Middle frontal gyrus (tissue), 1 donor: ENCODE results near the gene PIGV.
"Not testable (repeated sequence)": the region's sequence is repeated elsewhere in the genome, so short reads cannot be mapped to it uniquely, and the experiment has no call there.

ENCODE experiments used
- DNase-seq: peaks from one replicate; pipeline ENCODE4 v3.0.0-alpha.2; 2015; ENCODE audit warnings: low spot score; ENCODE audit errors: extremely low spot score

Gene PIGV

DNA sequence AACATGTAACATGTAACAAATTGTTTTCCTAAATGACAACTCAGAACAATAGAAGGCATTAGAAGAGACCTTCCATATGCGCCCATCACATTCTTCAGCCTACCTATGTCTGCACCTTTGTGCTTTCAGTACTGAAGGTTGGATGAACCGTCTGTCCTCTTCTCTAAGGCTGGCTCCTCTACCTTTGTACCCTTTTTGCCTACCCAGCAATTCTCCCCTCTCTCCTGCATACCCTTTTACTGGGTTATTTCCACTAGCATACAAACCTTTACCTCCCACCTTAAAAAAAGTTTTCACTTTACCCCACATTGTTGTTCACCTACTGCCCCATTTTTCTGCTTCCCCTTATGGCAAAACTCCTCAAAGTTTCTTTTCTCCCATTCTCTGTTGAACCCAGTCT is 5.2 kb downstream of the PIGV start:
- no peak for DNase-seq

DNA sequence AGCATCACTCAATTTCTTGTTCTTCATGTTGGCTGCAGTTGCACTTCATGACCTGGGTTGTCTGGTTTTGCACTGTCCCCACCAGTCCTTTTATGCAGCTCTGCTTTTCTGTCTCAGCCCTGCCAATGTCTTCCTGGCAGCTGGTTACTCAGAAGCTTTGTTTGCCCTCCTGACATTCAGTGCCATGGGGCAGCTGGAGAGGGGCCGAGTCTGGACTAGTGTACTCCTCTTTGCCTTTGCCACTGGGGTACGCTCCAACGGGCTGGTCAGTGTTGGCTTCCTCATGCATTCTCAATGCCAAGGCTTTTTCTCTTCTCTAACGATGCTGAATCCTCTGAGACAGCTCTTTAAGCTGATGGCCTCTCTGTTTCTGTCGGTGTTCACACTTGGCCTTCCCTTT is 6.6 kb downstream of the PIGV start:
- DNase-seq = no peak

GRCh38 chr1:26797627-26798026 is 9.9 kb downstream of the PIGV start:
- no peak for DNase-seq

DNA sequence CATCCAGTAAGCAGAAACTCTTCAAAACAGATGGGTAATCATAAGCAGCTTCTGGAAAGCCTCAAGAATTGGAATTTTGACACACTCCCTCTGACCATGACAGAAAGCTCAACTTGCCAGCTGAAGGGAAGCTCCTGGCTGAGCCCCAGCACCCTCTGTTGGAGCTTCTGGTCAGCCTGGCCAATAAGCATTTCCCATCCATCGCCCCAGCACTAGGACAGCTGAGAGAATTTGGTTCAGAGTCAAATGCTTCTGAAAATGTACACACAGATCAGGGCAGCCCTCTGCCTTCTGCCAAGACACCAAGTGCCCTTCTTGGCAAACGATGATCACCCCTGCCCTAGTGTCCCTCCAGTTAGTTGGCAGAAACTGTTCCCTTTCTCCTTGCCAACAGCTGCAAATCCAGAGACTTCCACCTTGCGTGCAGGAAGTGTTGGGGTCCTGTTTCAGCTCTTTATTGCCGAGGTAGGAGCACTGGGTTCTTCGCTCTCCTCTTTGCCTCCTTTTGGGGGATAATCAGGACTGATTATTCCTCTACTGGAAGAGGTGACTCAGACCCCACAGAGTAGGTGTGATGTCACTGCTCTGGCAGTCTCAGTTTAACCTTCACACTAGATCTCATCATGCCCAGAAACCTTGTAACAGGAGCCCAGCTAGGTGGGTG is 11.9 kb downstream of the PIGV start:
- DNase-seq = no peak

DNA sequence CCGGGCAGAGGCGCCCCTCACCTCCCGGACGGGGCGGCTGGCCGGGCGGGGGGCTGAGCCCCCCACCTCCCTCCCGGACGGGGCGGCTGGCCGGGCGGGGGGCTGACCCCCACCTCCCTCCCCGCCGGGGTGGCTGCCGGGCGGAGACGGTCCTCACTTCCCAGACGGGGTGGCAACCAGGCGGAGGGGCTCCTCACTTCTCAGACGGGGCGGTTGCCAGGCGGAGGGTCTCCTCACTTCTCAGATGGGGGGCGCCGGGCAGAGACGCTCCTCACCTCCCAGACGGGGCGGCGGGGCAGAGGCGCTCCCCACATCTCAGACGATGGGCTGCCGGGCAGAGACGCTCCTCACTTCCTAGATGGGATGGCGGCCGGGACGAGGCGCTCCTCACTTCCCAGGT is 16.2 kb downstream of the PIGV start:
- not testable (repeated sequence) for DNase-seq

GRCh38 chr1:26810105-26810504 is 22.4 kb downstream of the PIGV start:
- DNase-seq = not testable (repeated sequence)

DNA sequence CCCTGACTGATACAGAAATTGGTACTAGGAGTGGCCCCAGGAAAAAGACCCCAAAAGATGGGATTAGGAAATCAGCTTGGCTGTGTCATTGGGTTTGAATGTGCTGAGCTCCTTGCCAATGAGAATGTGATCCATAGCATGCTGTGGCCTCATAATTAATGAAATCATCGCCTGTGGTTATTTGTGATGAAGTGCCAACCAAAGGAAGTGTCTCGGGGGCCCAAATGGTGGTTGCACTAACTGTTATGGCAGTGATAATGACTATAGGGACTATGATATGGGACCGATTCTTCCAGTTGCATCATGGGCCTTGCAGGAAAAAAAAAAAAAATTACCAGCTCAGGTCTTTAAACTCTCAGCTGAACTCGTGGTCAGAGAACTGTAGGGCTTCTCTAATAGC is 23.3 kb downstream of the PIGV start:
- DNase-seq = no peak

DNA sequence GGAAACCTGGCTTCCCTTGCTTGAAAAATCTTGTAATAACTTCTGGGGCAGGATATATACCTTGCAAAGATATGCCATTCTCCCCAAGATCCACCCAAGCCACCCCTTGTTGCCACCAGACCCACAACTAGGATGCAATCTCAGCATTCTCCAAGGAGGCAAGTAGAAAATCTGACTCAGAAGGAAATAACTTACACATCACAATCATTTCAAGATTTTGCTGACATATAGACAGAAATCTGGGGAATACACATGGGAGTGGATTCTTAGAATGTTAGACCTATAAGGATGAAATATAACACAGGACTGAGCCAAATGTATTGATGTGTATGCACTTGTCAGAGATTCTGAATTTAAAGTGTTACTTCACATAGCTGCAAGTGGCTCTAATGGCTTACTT is 24.0 kb downstream of the PIGV start:
- DNase-seq = no peak

DNA sequence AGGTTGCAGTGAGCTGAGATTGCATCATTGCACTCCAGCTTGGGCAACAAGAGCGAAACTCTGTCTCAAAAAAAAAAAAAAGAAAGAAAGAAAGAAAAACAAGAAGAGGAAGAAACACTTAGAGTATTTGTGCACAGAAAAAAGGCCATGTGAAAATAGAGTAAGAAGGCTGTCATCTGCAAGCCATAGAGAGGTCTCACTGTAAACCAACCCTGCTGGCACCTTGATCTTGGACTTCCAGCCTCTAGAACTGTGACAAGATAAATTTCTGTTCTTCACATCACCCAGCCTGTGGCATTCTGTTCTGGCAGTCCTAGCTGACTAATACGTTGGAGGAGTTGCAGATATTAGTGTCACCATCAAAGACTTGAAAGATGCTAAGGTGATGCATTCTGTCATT is 26.6 kb downstream of the PIGV start:
- DNase-seq = no peak

DNA sequence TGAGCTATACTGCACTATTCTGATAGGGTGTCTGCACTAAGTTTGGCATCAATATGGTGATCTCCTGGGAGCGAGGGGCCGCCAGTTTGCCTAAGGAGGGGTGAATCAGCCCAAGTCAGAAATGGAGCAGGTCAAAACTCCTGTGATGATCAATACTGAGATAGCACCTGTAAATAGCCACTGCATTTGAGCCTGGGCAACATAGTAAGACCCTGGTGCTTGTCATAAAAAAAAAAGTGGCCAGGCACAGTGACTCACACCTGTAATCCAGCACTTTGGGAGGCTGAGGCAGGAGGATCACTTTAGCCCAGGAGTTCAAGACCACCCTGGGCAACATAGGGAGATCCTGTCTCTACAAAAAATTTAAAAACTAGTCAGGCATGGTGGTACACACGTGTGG is 27.1 kb downstream of the PIGV start:
- DNase-seq = no peak

- no peak for DNase-seq
Observed at GRCh38 chr1:26820784-26821269, 33.1 kb downstream of the PIGV start.

DNA sequence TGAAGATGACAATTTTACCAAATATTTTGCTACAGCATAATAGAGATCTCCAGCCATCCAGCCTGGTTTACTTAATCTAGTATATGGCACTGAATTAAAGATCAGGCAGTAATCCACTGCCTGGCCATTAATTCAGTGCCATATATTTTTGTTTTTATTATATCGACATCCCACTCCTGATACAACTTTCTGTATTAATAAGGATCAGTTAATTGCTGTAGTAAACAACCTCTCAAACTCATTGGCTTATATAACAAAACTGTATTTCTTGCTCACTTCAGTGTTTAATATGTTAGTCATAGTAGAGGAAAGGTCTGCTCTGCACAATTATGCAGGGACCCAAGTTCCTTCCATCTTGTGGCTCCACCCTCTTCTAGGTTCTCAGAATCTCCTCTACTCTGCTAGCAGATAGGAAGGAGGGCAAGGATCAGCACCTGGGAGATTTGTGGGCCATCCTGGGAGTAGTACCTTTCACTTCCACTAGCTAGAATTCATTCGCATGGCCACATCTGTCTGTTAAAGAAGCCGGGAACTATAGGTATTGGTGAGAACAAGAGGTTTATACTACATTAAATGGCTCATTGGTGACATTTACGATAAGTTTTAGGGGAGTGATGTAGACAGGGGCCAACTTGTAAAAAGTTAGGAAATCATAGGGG is 35.1 kb downstream of the PIGV start:
- no peak for DNase-seq

- no peak for DNase-seq
Observed at GRCh38 chr1:26824731-26825130, 37.0 kb downstream of the PIGV start.

DNA sequence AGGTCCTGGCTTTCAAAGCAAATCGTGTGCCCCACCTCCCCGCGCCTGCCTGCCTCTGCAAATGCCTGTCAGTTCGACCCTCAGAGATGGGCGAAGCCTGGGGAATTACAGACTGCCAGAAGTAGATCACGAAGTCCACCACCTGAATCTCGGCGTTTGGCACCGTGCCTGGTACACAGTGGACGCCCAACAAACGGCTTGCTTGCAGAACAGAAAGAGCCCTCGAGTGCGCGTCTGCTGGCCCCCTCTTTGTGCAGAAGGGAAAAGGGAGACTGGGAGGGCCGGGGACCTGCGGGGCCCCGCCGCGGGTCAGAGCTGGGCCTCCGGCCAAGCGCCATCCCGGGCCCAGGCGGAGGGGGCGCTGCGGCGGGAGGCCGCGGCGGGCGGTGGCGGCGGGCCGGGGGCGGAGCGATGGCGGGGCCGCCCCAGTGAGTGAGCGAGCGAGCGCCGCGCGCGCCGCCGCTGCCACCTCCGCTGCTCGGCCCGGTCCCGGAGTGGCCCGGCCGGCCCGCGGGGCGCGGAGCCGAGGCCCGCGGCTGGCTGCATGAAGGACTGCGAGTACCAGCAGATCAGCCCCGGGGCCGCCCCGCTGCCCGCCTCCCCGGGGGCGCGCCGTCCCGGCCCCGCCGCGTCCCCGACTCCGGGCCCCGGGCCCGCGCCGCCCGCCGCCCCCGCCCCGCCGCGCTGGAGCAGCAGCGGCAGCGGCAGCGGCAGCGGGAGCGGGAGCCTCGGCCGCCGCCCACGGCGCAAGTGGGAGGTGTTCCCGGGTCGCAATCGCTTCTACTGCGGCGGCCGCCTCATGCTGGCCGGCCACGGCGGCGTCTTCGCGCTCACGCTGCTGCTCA is 38.7 kb downstream of the PIGV start, which contains the start of gene ZDHHC18:
Gene ZDHHC18, plus strand, starts transcription at position 428 of the 845 bp plus-strand sequence. Its CDS starts 117 bp downstream, at position 545.
- DNase-seq = no peak

DNA sequence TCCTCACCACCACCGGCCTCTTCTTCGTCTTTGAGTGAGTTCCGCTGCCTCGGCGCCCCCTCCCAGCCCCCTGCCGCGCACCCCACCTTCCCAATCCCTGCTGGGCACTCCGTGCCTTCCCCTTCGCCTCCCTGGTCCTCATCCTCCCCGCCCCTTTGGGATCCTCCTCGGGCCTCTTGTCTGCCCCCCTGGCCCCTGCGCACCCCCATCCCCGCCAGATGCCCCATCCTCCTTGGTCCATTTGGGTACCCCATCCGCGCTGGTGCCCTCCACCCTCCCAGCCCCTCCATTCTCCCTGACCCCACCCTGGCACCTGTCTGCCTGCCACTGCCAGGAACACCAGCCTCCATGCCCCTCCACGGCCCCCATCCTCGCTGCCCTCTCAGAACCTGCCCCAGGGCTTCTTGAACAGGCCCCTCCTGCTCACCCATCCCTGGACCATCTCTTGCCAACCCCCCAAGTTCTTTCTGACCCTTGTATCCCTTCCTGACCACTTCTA is 39.4 kb downstream of the PIGV start:
- DNase-seq = no peak

GRCh38 chr1:26827663-26828062 is 39.9 kb downstream of the PIGV start:
- DNase-seq = no peak

GRCh38 chr1:26828411-26828991 is 40.8 kb downstream of the PIGV start:
- no peak for DNase-seq

GRCh38 chr1:26829184-26829911 is 41.6 kb downstream of the PIGV start:
- DNase-seq = no peak

DNA sequence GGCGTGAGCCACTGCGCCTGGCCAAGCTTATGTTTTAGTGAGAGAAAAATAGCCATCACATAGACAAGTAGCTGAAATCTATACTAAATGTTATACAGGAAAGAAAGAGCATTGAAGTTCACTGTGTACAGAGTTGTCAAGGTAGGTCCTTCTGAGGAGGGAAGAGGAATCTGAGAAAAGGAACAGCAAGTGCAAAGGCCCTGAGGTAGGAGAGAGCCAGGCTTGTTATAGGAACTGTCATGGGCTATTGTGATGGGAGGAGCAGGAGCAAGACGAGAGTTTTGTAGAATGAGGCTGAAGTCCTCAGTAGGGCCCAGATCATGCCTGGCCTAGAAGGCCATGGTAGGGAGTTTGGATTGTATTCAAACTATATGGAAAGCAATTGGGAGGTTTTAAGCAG is 43.3 kb downstream of the PIGV start:
- no peak for DNase-seq

DNA sequence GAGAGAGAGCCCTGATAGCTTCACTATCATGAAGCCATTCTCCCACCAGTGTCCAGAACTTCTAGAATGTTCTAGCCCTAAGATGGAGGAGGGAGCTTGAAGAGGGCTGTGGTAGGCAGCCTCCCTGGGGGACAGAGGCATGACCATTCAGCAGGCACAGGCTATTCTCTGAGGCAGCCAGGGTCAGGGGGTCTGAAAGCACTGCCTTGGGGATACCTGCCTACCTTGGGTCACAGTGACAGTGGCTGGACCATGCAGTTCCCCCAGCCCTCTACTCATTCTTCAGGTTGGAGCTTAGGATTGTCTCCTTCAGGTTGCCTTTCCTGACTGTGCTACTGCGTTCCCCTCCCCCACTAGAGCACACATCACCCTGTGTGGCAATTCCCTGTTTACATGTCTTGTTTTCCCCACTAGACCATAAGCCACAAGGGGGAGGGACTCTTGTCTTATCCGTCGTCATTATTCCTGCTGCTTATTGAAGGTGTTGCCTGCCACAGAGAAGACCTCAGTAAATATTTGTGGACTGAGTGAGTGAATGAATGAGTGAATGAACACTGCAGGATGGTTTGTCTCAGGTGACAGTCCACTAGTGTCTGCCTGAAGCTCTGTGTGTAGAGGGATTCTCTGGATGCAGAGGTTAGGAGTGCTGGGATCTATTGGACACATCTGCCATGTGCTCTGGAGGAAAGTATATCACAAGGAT is 43.9 kb downstream of the PIGV start:
- no peak for DNase-seq
